IMR-90 (cell line): ENCODE data around the gene KDM5B. TPM values are rescaled to one million over a fixed set of nuclear protein-coding genes. Genes with fewer than 3 reads are reported as not detected.

Experiments
- ATAC-seq: fragments of 200-7000 bp; cut with Tn5 transposase; 2 replicates; pipeline ENCODE4 v1.9.1; 2020; ENCODE audit warnings: low read depth, mild to moderate bottlenecking, moderate library complexity
- BruUV-seq: library from RNA; stranded (reverse); fragments of 400-500 nt; replicated peaks from 2 replicates; lab custom pipeline; 2021; lab: Mats Ljungman, UMichigan
- CTCF ChIA-PET: fragments of 300-600 bp; formaldehyde crosslinking; extraction: SDS; loops from one replicate; lab custom pipeline; 2021; ENCODE audit warnings: antibody characterized with exemption; lab: Yijun Ruan, JAX
- POLR2A ChIA-PET: fragments of 300-600 bp; sonication (Branson Sonifier 250); formaldehyde crosslinking; loops from one replicate; lab custom pipeline; 2022; ENCODE audit warnings: antibody characterized with exemption; ENCODE audit not compliant: unreplicated experiment; lab: Charles Lee
- DNase-seq: peaks from one replicate; pipeline ENCODE4 v3.0.0; 2013
- H2AFZ ChIP-seq: replicated peaks from 2 replicates; pipeline ENCODE3; 2013; ENCODE audit warnings: low read length, mild to moderate bottlenecking; ENCODE audit not compliant: poor library complexity
- H2AK5ac ChIP-seq: 2 replicates; pipeline ENCODE4 v1.6.1; 2013; ENCODE audit warnings: low read depth, low read length, inconsistent platforms
- H2AK9ac ChIP-seq: replicated peaks from 2 replicates; pipeline ENCODE3; 2013; ENCODE audit warnings: mild to moderate bottlenecking, low read depth, low read length, moderate library complexity; ENCODE audit not compliant: poor library complexity
- H2BK120ac ChIP-seq: 2 replicates; pipeline ENCODE4 v1.6.1; 2013; ENCODE audit warnings: low read depth, low read length, inconsistent platforms
- H2BK15ac ChIP-seq: 3 replicates; pipeline ENCODE4 v1.6.1; 2013; ENCODE audit warnings: low read depth, low read length, inconsistent platforms
- H2BK20ac ChIP-seq: 2 replicates; pipeline ENCODE4 v1.6.1; 2013; ENCODE audit warnings: low read depth, mild to moderate bottlenecking, inconsistent platforms, low read length, moderate library complexity
- H2BK5ac ChIP-seq: 2 replicates; pipeline ENCODE4 v1.6.1; 2013; ENCODE audit warnings: mild to moderate bottlenecking, low read depth, low read length, inconsistent platforms; ENCODE audit not compliant: poor library complexity, severe bottlenecking
- H3K14ac ChIP-seq: replicated peaks from 2 replicates; pipeline ENCODE4 v1.6.1; 2013; ENCODE audit warnings: low read depth, low read length, inconsistent platforms
- H3K18ac ChIP-seq: 2 replicates; pipeline ENCODE4 v1.6.1; 2013; ENCODE audit warnings: low read depth, low read length, control low read depth
- H3K23ac ChIP-seq: 2 replicates; pipeline ENCODE4 v1.6.1; 2013; ENCODE audit warnings: low read depth, low read length, inconsistent platforms
- H3K27ac ChIP-seq: 2 replicates; pipeline ENCODE4 v1.5.1; 2013; ENCODE audit warnings: mild to moderate bottlenecking, control low read depth, low read length; ENCODE audit not compliant: insufficient read depth
- H3K27me3 ChIP-seq: 2 replicates; pipeline ENCODE4 v1.6.1; 2013; ENCODE audit warnings: low read length; ENCODE audit not compliant: control insufficient read depth, insufficient read depth
- H3K36me3 ChIP-seq: 2 replicates; pipeline ENCODE4 v1.6.1; 2013; ENCODE audit warnings: low read length, mixed read lengths; ENCODE audit not compliant: control insufficient read depth, insufficient read depth
- H3K4ac ChIP-seq: 2 replicates; pipeline ENCODE4 v1.6.1; 2013; ENCODE audit warnings: low read depth, low read length, inconsistent platforms
- H3K4me1 ChIP-seq: 2 replicates; pipeline ENCODE4 v1.6.1; 2013; ENCODE audit warnings: low read length, mixed read lengths; ENCODE audit not compliant: control insufficient read depth, insufficient read depth
- H3K4me2 ChIP-seq: 2 replicates; pipeline ENCODE4 v1.6.1; 2013; ENCODE audit warnings: low read depth, mild to moderate bottlenecking, control low read depth, low read length, moderate library complexity
- H3K4me3 ChIP-seq: 2 replicates; pipeline ENCODE4 v1.5.1; 2013; ENCODE audit warnings: low read depth, mild to moderate bottlenecking, control low read depth, low read length, moderate library complexity; ENCODE audit not compliant: insufficient read depth
- H3K56ac ChIP-seq: 2 replicates; pipeline ENCODE4 v1.6.1; 2013; ENCODE audit warnings: low read length, inconsistent platforms; ENCODE audit not compliant: insufficient read depth; ENCODE audit errors: extremely low read depth
- H3K79me1 ChIP-seq, 2 experiments: 2 replicates each; pipeline ENCODE4 v1.6.1; 2013; ENCODE audit warnings: low read length in 2 of 2, inconsistent platforms in 1 of 2, low read depth in 1 of 2
- H3K9ac ChIP-seq: 2 replicates; pipeline ENCODE4 v1.6.1; 2013; ENCODE audit warnings: low read depth, low read length, control low read depth
- H3K9me1 ChIP-seq: 2 replicates; pipeline ENCODE4 v1.6.1; 2013; ENCODE audit warnings: low read length, inconsistent platforms; ENCODE audit not compliant: insufficient read depth
- H3K9me3 ChIP-seq: 2 replicates; pipeline ENCODE4 v1.6.1; 2013; ENCODE audit warnings: low read length; ENCODE audit not compliant: control insufficient read depth, insufficient read depth
- H4K20me1 ChIP-seq: 2 replicates; pipeline ENCODE4 v1.6.1; 2013; ENCODE audit warnings: low read length, inconsistent platforms; ENCODE audit not compliant: insufficient read depth
- H4K5ac ChIP-seq: 2 replicates; pipeline ENCODE4 v1.6.1; 2013; ENCODE audit warnings: mild to moderate bottlenecking, low read depth, low read length, control low read depth
- H4K8ac ChIP-seq, 2 experiments: 2 replicates each; pipeline ENCODE4 v1.6.1; 2013; ENCODE audit warnings: low read depth in 2 of 2, low read length in 2 of 2, control low read depth in 1 of 2, inconsistent platforms in 1 of 2
- H4K91ac ChIP-seq: 2 replicates; pipeline ENCODE4 v1.6.1; 2013; ENCODE audit warnings: low read depth, low read length, inconsistent platforms; ENCODE audit not compliant: insufficient read depth
- CEBPB ChIP-seq: IDR thresholded peaks from 2 replicates; pipeline ENCODE4 v1.6.1; 2012; ENCODE audit warnings: low read depth, low read length, improper control_type of control experiment
- MAFK ChIP-seq: IDR thresholded peaks from 2 replicates; pipeline ENCODE4 v1.6.1; 2012; ENCODE audit warnings: low read depth, low read length, improper control_type of control experiment
- NFE2L2 ChIP-seq: fragments of 150-350 bp; IDR thresholded peaks from 2 replicates; pipeline ENCODE4 v1.6.1; 2016; ENCODE audit warnings: low read depth, mild to moderate bottlenecking, low read length
- RCOR1 ChIP-seq: IDR thresholded peaks from 2 replicates; pipeline ENCODE4 v1.6.1; 2012; ENCODE audit warnings: mild to moderate bottlenecking, low read length, improper control_type of control experiment; ENCODE audit not compliant: insufficient replicate concordance
- WGBS, 2 experiments: methylation state at CpG; one replicate each; pipeline versions ENCODE4 v1.1.5 to v1.1.7; 2013; ENCODE audit warnings: missing lambda C conversion rate in 2 of 2; ENCODE audit not compliant: insufficient read length in 1 of 2; ENCODE audit errors: extremely low coverage in 2 of 2; 5-methylcytosine and 5-hydroxymethylcytosine counted together
- dilution Hi-C: fragments of 300-500 bp; cut with HindIII; formaldehyde crosslinking; loops from one replicate; pipeline ENCODE4 v1.14.3; 2018; ENCODE audit warnings: low sequenced_read_pairs; ENCODE audit not compliant: unreplicated experiment
- in situ Hi-C: fragments of 300-500 bp; cut with MboI; formaldehyde crosslinking; loops from 3 replicates; pipeline ENCODE4 v1.14.3; 2019; ENCODE audit warnings: low sequenced_read_pairs, inconsistent platforms, mixed read lengths
- intact Hi-C: fragments of 100-400 bp; cut with micrococcal nuclease; formaldehyde crosslinking; loops from 2 replicates; pipeline ENCODE4 v1.10.0; 2022
- polyA plus RNA-seq, 3 experiments: library from polyadenylated mRNA; depleted of rRNA; stranded (reverse); fragments of >200 nt; gene quantifications; 2 replicates each; pipeline ENCODE4 v1.2.3, GENCODE V29; 2012; ENCODE audit warnings: low replicate concordance in 1 of 3
- total RNA-seq: library from RNA; depleted of rRNA; stranded (reverse); fragments of >200 nt; gene quantifications from 2 replicates; pipeline ENCODE4 v1.2.3, GENCODE V29; 2012

The KDM5B gene
- total and polyA plus RNA-seq, 2 of the 4 experiments (the other 2 are of a cell fraction) = 28.8 to 82.1 TPM

DNA sequence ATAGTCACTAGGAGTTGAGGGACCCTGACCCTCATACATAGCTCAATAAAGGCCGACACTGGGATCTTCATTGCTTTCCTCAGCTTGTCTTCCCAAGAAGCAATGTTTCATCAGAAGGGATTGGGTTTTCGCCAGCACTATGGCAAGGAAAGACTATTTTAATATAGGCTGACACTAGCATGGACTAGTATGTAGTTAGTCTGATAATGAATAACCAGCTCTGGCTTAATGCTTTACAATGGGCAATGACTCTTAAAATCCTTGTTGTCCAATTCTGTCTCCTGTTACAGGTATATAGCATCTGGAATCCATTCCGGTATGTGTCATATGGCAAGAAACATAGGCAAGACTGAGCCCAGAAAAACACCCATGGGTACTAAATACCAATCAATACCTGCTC is 82.7 kb downstream of the KDM5B start:
- DNase-seq = no peak
- ChIA-PET POLR2A (no interaction called here), CTCF (no interaction called here)
- Histone ChIP-seq H3K4me3 (no peak overlapping the region), H4K20me1 (peaks cover 16% of the 10 kb centered on the region), H3K18ac (no peak overlapping the region), H2BK5ac (no peak overlapping the region), H4K8ac (no peak overlapping the region), H3K9me3 (no peaks in the 10 kb centered on the region), H3K9ac (no peak overlapping the region), H2AK9ac (no peak overlapping the region), H3K4ac (no peak overlapping the region), H3K36me3 (peaks cover 24% of the 10 kb centered on the region), H2BK15ac (no peak overlapping the region), H3K4me1 (no peaks in the 10 kb centered on the region), H2BK120ac (no peak overlapping the region), H3K56ac (no peak overlapping the region), H3K9me1 (no peaks in the 10 kb centered on the region; the same call in none of the 2 replicates), H4K91ac (no peak overlapping the region), H3K79me1 (peaks cover 0 to 11% of the 10 kb centered on the region in 2 experiments; a peak in 2 of 4 replicates), H2AFZ (no peak overlapping the region), H3K27me3 (no peaks in the 10 kb centered on the region), H3K27ac (no peak overlapping the region), H4K5ac (no peak overlapping the region), H2AK5ac (no peak overlapping the region), H3K14ac (no peak overlapping the region), H3K4me2 (no peak overlapping the region), H2BK20ac (no peak overlapping the region), H3K23ac (no peak overlapping the region)
- intact Hi-C loops = no loop called here
- no peak for ATAC-seq
- BruUV-seq = no TSS peak
- TF ChIP-seq MAFK (no peak), NFE2L2 (no peak), RCOR1 (no peak), CEBPB (no peak)
- WGBS, 2 experiments = 100% methylated on average over 1 of the region's 3 CpGs; no CpG with 5 or more reads in 1 of the 2 experiments
- in situ Hi-C loops = no loop called here
- dilution Hi-C loops = no loop called here
